ENCODE data around the gene FOXS1.

DNA sequence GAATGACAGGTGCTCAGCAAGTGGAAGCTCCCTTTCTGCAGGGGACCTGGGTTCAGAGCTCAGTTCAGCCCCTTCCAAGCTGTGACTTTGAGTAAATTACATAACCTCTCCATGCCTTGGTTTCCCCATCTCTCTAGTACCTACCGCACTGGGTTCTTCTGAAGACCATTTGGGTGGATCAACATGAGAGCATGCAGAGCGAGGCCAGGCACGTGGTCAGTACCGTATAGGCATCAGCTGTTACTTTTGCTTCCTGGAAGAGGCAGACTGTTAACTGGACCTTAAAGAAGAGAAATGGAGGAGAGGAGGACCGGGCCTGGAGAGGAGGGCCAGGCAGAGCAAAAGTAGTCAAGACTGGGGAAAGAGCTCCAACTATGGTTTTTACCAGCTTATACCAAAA lies 27.9 kb downstream of the FOXS1 start:
- TF ChIP-seq, protein P1, sequence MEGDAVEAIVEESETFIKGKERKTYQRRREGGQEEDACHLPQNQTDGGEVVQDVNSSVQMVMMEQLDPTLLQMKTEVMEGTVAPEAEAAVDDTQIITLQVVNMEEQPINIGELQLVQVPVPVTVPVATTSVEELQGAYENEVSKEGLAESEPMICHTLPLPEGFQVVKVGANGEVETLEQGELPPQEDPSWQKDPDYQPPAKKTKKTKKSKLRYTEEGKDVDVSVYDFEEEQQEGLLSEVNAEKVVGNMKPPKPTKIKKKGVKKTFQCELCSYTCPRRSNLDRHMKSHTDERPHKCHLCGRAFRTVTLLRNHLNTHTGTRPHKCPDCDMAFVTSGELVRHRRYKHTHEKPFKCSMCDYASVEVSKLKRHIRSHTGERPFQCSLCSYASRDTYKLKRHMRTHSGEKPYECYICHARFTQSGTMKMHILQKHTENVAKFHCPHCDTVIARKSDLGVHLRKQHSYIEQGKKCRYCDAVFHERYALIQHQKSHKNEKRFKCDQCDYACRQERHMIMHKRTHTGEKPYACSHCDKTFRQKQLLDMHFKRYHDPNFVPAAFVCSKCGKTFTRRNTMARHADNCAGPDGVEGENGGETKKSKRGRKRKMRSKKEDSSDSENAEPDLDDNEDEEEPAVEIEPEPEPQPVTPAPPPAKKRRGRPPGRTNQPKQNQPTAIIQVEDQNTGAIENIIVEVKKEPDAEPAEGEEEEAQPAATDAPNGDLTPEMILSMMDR (IDR thresholded peaks at IDR 0.05) = no peak
- TF ChIP-seq POLR2A (IDR thresholded peaks at IDR 0.05) = no peak
